GM19240 (cell line): ENCODE data around the gene SUMO2.
A peak's percentile ranks its signal among the peaks of the same experiment; 100 is the strongest.
"Not testable (repeated sequence)": the region's sequence is repeated elsewhere in the genome, so short reads cannot be mapped to it uniquely, and the experiment has no call there.

Experiments
- DNase-seq: peaks from one replicate; pipeline ENCODE4 v3.0.0; 2011; ENCODE audit warnings: low spot score; ENCODE audit not compliant: insufficient read length

The SUMO2 gene

GRCh38 chr17:75182569-75183436 lies at the start of gene SUMO2:
Gene SUMO2, minus strand, starts transcription at chr17:75182959. Its CDS starts 125 bp downstream, at chr17:75182834.
- peak; percentile 89 for DNase-seq

DNA sequence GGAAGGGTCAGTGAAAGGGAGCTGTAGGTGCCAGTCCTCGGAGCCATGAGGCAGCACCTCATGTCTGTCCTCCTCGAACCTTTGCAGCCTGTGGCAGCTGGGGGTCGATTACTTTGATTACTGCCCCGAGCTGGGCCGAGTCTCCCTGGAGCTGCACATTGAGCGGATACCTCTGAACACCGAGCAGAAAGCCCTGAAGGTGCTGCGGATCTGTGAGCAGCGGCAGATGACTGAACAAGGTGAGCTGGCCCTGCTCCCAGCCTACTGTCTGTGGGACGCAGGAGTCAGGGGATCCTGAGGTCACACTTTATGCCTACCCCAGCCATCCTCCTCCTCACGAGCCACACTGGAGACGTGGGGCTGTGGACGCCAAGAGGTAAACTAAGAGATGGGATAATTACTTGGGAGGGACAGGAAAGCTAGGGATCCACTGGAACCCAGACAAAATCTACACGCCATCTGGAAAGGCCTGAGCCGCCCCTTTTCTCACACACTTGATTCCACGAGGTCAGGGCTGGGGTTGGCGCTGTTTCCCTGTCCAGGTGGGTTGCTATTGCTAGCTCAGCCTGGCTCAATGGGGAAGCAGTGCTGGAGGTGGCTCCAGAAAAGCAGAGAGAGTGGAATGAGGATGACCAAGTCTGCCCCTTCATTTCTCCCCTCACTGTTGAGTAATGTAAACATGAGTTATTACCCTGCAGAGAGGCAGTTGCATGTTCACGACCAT lies 49.1 kb upstream of the SUMO2 start:
- DNase-seq = no peak

GRCh38 chr17:75231071-75231470 lies 48.3 kb upstream of the SUMO2 start:
- no peak for DNase-seq

- no peak for DNase-seq
Measured at GRCh38 chr17:75228847-75229246, 46.1 kb upstream of the SUMO2 start.

DNA sequence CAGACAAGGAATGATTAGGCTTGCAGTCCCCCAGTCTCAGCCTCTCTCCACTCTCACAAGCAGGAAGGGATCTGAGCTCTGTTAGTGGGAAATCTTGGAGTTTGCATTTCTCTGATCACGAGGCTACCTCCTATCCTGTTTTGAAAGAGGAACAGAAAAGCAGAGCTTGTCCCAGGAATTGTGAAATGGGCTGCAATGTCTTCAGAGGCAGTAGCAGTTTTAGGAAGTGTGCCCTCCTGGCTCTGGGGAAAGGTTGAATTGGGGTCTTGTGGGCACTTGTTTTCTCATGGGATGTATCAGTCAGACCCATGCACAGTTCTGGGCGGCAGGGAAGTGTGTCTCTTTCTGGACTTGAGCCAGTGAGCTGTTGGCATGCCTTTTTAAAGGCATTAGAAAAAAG lies 45.5 kb upstream of the SUMO2 start:
- no peak for DNase-seq

DNA sequence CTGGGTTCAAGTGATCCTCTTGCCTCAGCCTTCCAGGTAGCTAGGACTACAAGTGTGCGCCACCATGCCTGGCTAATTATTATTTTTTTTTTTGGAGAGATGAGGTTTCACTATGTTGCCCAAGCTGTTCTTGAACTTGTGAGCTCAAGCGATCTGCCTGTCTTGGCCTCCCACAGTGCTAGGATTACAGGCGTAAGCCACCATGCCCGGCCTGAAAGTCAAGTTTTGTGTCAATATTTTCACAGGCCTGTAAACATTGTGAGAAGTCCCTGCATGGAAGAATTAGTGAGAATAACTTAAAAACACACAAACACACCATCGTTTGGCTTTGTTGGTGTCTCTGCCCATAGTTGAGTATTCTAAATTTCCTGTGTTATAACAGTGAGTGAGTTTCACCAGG lies 45.0 kb upstream of the SUMO2 start:
- no peak for DNase-seq

- DNase-seq = no peak
Measured at GRCh38 chr17:75225016-75225415, 42.3 kb upstream of the SUMO2 start.

GRCh38 chr17:75219815-75220214 lies 37.1 kb upstream of the SUMO2 start:
- no peak for DNase-seq

DNA sequence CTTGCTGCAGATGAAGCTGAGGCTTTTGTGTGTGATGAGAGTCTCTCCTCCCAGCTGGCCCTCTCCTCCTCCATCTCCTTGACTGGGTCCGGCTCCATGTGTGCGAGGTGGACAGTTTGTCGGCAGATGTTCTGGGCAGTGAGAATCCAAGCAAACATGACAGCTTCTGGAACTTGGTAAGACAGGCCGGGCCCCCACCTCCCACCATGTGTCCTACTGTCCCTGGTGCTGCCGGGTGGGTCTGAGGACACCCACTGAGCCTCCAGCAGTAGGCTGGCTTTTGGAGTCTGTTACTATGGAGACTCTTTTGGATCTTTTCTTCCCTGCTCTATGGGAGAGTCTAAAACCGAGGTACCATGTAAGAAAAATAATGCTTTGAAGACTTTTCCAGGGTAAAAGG lies 35.4 kb upstream of the SUMO2 start:
- DNase-seq = no peak

- no peak for DNase-seq
Measured at GRCh38 chr17:75209061-75209460, 26.3 kb upstream of the SUMO2 start.

GRCh38 chr17:75208161-75208560 lies 25.4 kb upstream of the SUMO2 start:
- DNase-seq = no peak

DNA sequence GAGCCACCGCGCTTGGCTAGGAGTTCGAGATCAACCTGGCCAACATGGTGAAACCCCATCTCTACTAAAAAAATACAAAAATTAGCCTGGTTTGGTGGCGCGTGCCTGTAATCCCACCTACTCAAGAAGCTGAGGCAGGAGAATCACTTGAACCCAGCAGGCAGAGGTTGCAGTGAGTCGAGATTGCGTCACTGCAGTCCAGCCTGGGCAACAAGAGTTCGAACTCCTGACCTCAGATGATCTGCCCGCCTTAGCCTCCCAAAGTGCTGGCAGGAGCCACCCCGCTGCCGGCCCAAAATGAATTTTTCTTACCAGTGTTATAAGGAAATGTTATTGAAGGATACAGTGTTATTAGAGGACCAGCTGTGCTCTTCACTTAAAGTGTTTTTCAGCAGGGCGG lies 25.0 kb upstream of the SUMO2 start:
- DNase-seq = no peak

DNA sequence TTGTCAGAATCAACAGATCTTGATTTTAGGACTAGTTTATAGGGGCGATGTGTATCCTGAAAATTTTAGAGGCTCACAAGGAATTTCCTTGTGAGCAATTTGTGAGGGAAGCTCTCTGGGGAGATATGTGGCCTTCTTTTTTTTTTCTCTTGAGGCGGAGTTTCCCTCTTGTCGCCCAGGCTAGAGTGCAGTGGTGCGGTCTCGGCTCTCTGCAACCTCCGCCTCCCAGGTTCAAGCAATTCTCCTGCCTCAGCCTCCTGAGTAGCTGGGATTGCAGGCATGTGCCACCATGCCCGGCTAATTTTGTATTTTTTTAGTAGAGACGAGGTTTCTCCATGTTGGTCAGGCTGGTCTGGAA lies 24.3 kb upstream of the SUMO2 start:
- not testable (repeated sequence) for DNase-seq

- no peak for DNase-seq
Measured at GRCh38 chr17:75205793-75206163, 23.0 kb upstream of the SUMO2 start.

GRCh38 chr17:75205037-75205792 lies 22.5 kb upstream of the SUMO2 start, which contains the start of gene NUP85:
Gene NUP85, plus strand, starts transcription at chr17:75205679. Its CDS starts 83 bp downstream, at chr17:75205762.
- DNase-seq = peak; percentile 95

DNA sequence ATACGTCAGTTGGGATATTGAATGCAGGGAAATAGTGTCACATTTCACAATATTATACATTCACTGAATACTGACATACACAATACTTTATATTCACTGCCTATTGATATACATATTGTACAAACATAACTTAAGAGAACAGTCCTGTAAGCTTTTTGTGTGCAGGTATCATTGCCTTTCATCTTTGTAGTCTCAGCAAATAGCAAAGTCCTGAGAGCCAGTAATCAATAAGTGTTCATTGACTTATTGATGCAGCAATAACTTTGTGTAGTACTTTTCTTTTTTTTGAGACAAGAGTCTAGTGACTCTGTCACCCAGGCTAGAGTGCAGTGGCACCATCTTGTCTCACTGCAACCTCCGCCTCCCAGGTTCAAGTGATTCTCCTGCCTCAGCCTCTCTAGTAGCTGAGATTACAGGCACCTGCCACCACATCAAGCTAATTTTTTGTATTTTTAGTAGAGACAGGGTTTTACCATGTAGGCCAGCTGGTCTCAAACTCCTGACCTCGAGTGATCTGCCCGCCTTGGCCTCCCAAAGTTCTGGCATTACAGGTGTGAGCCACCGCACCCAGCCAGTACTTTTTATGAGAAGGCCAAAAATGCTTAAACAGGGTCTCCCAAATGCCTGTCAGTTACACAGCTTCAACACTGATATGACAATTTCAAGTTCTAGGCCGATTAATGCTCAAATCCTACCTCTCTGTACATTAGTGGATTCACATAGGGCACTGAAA lies 17.3 kb upstream of the SUMO2 start:
- no peak for DNase-seq

DNA sequence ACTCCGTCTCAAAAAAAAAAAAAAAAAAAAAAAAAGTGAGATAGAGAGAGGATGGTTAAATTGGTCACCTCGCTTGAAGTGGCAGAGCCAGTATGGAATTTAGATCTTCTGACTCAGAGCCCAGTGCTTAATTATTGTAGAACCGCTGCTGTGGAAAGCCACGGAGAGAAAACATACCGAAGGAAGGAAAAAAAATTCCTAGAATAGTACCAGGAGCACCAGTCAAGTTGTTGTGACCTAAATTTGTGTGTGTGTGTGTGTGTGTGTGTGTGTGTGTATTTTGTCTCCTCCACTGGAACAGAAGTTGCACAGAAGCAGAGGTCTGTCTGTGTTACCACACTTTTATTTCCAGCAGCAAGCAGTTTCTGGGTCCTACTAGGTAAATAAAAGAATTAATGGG lies 12.1 kb upstream of the SUMO2 start:
- DNase-seq = no peak

DNA sequence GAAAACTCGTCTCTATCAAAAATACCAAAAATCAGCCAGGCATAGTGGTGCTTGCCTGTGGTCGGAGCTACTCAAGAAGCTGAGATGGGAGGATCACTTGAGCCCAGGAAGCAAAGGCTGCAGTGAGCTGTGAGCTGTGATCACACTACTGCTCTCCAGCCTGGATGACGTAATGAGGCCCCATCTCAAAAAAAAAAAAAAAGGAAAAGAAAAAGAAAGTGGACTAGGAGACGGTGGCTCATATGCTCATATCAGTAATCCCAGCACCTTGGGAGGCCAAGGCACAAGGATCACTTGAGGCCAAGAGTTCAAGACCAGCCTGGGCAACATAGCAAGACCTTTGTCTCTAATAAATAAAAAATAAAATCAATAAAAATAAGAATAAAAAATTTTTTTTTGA lies 8.8 kb upstream of the SUMO2 start:
- no peak for DNase-seq

GRCh38 chr17:75188614-75189013 lies 5.9 kb upstream of the SUMO2 start:
- no peak for DNase-seq

GRCh38 chr17:75183999-75184884 lies 1.5 kb upstream of the SUMO2 start:
- no peak for DNase-seq

- DNase-seq = no peak
Measured at GRCh38 chr17:75182319-75182568, 515 bp downstream of the SUMO2 start.
